Suprapubic skin (tissue), 4 donors: ENCODE data around the gene ANKRD65. TPM values are rescaled to one million over a fixed set of nuclear protein-coding genes. Genes with fewer than 3 reads are reported as not detected.

ENCODE experiments used
- DNase-seq, 2 donors: peaks; one replicate each; pipeline ENCODE4 v3.0.0-alpha.2; 2019; ENCODE audit warnings: low spot score in 2 of 2
- H3K27ac ChIP-seq: fragments of 200-600 bp; sonication (generic); one replicate; pipeline ENCODE4 v1.5.1; 2019
- H3K27me3 ChIP-seq: fragments of 200-600 bp; sonication (generic); one replicate; pipeline ENCODE4 v1.5.1; 2019
- H3K36me3 ChIP-seq: fragments of 200-600 bp; sonication (generic); one replicate; pipeline ENCODE4 v1.5.1; 2019
- H3K4me1 ChIP-seq: fragments of 200-600 bp; sonication (generic); one replicate; pipeline ENCODE4 v1.5.1; 2019
- H3K4me3 ChIP-seq: fragments of 200-600 bp; sonication (generic); one replicate; pipeline ENCODE4 v1.5.1; 2019; ENCODE audit warnings: mild to moderate bottlenecking
- H3K9me3 ChIP-seq: fragments of 200-600 bp; sonication (generic); one replicate; pipeline ENCODE4 v1.5.1; 2019
- CTCF ChIP-seq, 2 donors: fragments of 200-600 bp in 1 of 2; fragments of 450-650 bp in 1 of 2; sonication (generic) in 1 of 2; IDR thresholded peaks; one replicate each; pipeline ENCODE4 v1.5.1; 2016 to 2019; ENCODE audit warnings: antibody characterized with exemption in 2 of 2, mild to moderate bottlenecking in 1 of 2, moderate library complexity in 1 of 2
- EP300 ChIP-seq: sonication (generic); formaldehyde crosslinking; IDR thresholded peaks from one replicate; pipeline ENCODE4 v1.6.1; 2017; ENCODE audit warnings: antibody characterized with exemption
- POLR2A ChIP-seq, 2 donors: fragments of 450-650 bp; IDR thresholded peaks; one replicate each; pipeline ENCODE4 v1.6.1; 2017; ENCODE audit warnings: antibody characterized with exemption in 2 of 2, mild to moderate bottlenecking in 2 of 2, moderate library complexity in 2 of 2
- POLR2AphosphoS5 ChIP-seq, 3 donors: sonication (generic); formaldehyde crosslinking; IDR thresholded peaks; one replicate each; pipeline ENCODE4 v1.6.1; 2017; ENCODE audit warnings: antibody characterized with exemption in 3 of 3
- WGBS: methylation state at CpG from one replicate; pipeline ENCODE4 v1.1.5; 2018; 5-methylcytosine and 5-hydroxymethylcytosine counted together
- total RNA-seq, 4 donors: library from RNA; depleted of rRNA; stranded (reverse); fragments of >200 nt; gene quantifications; one replicate each; pipeline ENCODE4 v1.1.0, GENCODE V29; 2016

ANKRD65 gene
- total RNA-seq, 4 donors from 2014 or later, result 2.8 to 10.3 (median 5.9) TPM

GRCh38 chr1:1398677-1399186, 22.3 kb downstream of the ANKRD65 start:
- H3K27me3 ChIP-seq, result no peaks in the 10 kb centered on the region
- no peaks in the 10 kb centered on the region for H3K9me3 ChIP-seq
- peaks cover 43% of the 10 kb centered on the region for H3K4me1 ChIP-seq
- WGBS, result 0% methylated on average over 11 of the region's 54 CpGs
- DNase-seq, result no peak
- H3K36me3 ChIP-seq, result peaks cover 69% of the 10 kb centered on the region
- H3K27ac ChIP-seq, result peak overlapping the region; percentile 71
- TF ChIP-seq POLR2A (IDR thresholded peaks at IDR 0.05) (no peak), CTCF (IDR thresholded peaks at IDR 0.05) (no peak), EP300 (no peak), POLR2AphosphoS5 (IDR thresholded peaks at IDR 0.05) (no peak)
- H3K4me3 ChIP-seq, result peak overlapping the region; percentile 57

- no peak overlapping the region for H3K27ac ChIP-seq
- 55% methylated on average over 18 of the region's 19 CpGs for WGBS
- H3K27me3 ChIP-seq, result no peaks in the 10 kb centered on the region
- TF ChIP-seq POLR2AphosphoS5 (IDR thresholded peaks at IDR 0.05) (no peak), EP300 (no peak), POLR2A (IDR thresholded peaks at IDR 0.05) (no peak), CTCF (IDR thresholded peaks at IDR 0.05) (no peak)
- no peak for DNase-seq
- no peaks in the 10 kb centered on the region for H3K9me3 ChIP-seq
- H3K36me3 ChIP-seq, result peaks cover 69% of the 10 kb centered on the region
- H3K4me3 ChIP-seq, result peak overlapping the region; percentile 57
- H3K4me1 ChIP-seq, result peaks cover 43% of the 10 kb centered on the region
Measured at GRCh38 chr1:1397839-1398523, 23.1 kb downstream of the ANKRD65 start.

GRCh38 chr1:1395166-1395565, 25.9 kb downstream of the ANKRD65 start:
- Histone ChIP-seq H3K4me1 (peaks cover 25% of the 10 kb centered on the region), H3K27ac (no peak overlapping the region)

GRCh38 chr1:1394116-1394515, 27.0 kb downstream of the ANKRD65 start:
- H3K9me3 ChIP-seq, result no peaks in the 10 kb centered on the region
- TF ChIP-seq EP300, result no peak
- no peak for TF ChIP-seq POLR2A (IDR thresholded peaks at IDR 0.05)
- no peak for TF ChIP-seq CTCF (IDR thresholded peaks at IDR 0.05)
- no peak for TF ChIP-seq POLR2AphosphoS5 (IDR thresholded peaks at IDR 0.05)
- H3K4me1 ChIP-seq, result peaks cover 19% of the 10 kb centered on the region
- no peak overlapping the region for H3K27ac ChIP-seq
- no peak overlapping the region for H3K4me3 ChIP-seq
- peaks cover 83% of the 10 kb centered on the region for H3K36me3 ChIP-seq
- H3K27me3 ChIP-seq, result no peaks in the 10 kb centered on the region
- WGBS, result 88% methylated on average over 7 of the region's 7 CpGs
- no peak for DNase-seq

More at GRCh38 chr1:1395166-1395565, 25.9 kb downstream of the ANKRD65 start:
- Histone ChIP-seq H3K4me3 (no peak overlapping the region), H3K27me3 (no peaks in the 10 kb centered on the region), H3K36me3 (peaks cover 72% of the 10 kb centered on the region), H3K9me3 (no peaks in the 10 kb centered on the region)
- WGBS, result 88% methylated on average over 11 of the region's 11 CpGs
- no peak for TF ChIP-seq EP300
- no peak for TF ChIP-seq CTCF (IDR thresholded peaks at IDR 0.05)
- TF ChIP-seq POLR2AphosphoS5 (IDR thresholded peaks at IDR 0.05), result no peak
- no peak for TF ChIP-seq POLR2A (IDR thresholded peaks at IDR 0.05)
- DNase-seq, result no peak

GRCh38 chr1:1393428-1393827, 27.6 kb downstream of the ANKRD65 start:
- WGBS, result 83% methylated on average over 8 of the region's 11 CpGs
- Histone ChIP-seq H3K27me3 (no peaks in the 10 kb centered on the region), H3K36me3 (peaks cover 90% of the 10 kb centered on the region), H3K27ac (no peak overlapping the region), H3K9me3 (no peaks in the 10 kb centered on the region), H3K4me1 (peaks cover 17% of the 10 kb centered on the region), H3K4me3 (no peak overlapping the region)
- no peak for DNase-seq
- no peak for TF ChIP-seq POLR2A (IDR thresholded peaks at IDR 0.05)
- TF ChIP-seq POLR2AphosphoS5 (IDR thresholded peaks at IDR 0.05), result no peak
- no peak for TF ChIP-seq EP300
